ENCODE data around the gene C1orf141.
A peak's percentile ranks its signal among the peaks of the same experiment; 100 is the strongest.
"Not testable (repeated sequence)": the region's sequence is repeated elsewhere in the genome, so short reads cannot be mapped to it uniquely, and the experiment has no call there.

C1orf141 gene

GRCh38 chr1:67089685-67090208, 45.0 kb downstream of the C1orf141 start:
- no peak for DNase-seq (ENCODE audit: low read depth in 4 of 4, low spot score in 1 of 4)

GRCh38 chr1:67088440-67088839, 46.3 kb downstream of the C1orf141 start:
- DNase-seq (ENCODE audit: low read depth in 4 of 4, low spot score in 1 of 4): no peak

- DNase-seq (ENCODE audit: low read depth in 4 of 4, low spot score in 1 of 4): no peak
These were observed 49.4 kb downstream of the C1orf141 start for GRCh38 chr1:67085326-67085725.

DNA sequence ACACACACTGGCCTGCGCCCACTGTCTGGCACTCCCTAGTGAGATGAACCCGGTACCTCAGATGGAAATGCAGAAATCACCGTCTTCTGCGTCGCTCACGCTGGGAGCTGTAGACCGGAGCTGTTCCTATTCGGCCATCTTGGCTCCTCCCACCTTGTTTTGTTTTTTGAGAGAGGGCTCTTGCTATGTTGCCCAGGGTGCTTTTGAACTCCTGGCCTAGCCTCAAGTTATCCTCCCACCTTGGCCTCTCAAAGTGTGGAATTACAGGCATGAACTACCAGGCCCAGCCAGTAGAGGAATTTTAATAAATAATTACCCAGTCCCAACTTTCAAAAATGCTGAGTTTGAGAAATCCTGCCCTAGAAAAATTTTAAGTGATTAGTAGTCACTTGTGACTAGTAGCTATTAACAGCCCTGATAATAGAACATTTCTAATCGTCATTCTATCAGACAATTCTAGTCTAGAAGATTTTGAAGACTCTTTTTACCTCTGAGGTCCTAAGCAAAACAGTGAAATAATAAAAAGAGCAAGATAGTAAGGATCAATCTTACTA, 49.9 kb downstream of the C1orf141 start:
- no peak for DNase-seq (ENCODE audit: low read depth in 4 of 4, low spot score in 1 of 4)

- DNase-seq (ENCODE audit: low read depth in 4 of 4, low spot score in 1 of 4): no peak
These were observed 56.5 kb downstream of the C1orf141 start for GRCh38 chr1:67078291-67078690.

GRCh38 chr1:67077593-67077992, 57.2 kb downstream of the C1orf141 start:
- no peak for DNase-seq (ENCODE audit: low read depth in 4 of 4, low spot score in 1 of 4)

- DNase-seq (ENCODE audit: low read depth in 4 of 4, low spot score in 1 of 4): no peak
These were observed 62.0 kb downstream of the C1orf141 start for GRCh38 chr1:67072749-67073148.

- not testable (repeated sequence) for DNase-seq (ENCODE audit: low read depth in 4 of 4, low spot score in 1 of 4)
These were observed 67.1 kb downstream of the C1orf141 start for GRCh38 chr1:67067655-67068054.

GRCh38 chr1:67062412-67062811, 72.4 kb downstream of the C1orf141 start:
- no peak for DNase-seq (ENCODE audit: low read depth in 4 of 4, low spot score in 1 of 4)

DNA sequence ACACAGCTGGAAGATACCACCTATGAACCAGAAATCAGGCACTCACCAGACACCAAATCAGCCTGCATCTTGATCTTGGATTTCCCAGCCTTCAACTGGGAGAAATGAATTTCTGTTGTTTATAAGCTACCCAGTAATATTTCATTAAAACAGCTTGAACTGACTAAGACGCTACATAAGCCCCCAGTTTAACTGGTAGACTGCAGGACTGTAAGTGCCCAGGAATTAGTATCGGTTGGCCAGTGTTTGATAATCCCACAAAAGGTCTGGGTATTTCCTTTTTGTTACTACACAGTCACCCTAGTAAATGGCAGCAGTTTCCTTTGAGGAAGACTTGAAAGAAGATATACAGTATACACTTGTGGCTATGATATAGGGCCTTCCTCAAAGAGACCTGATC, 73.5 kb downstream of the C1orf141 start:
- no peak for DNase-seq (ENCODE audit: low read depth in 4 of 4, low spot score in 1 of 4)

- DNase-seq (ENCODE audit: low read depth in 4 of 4, low spot score in 1 of 4): no peak
These were observed 74.0 kb downstream of the C1orf141 start for GRCh38 chr1:67060811-67061218.

- no peak for DNase-seq (ENCODE audit: low read depth in 4 of 4, low spot score in 1 of 4)
These were observed 75.4 kb downstream of the C1orf141 start for GRCh38 chr1:67059346-67059745.

DNA sequence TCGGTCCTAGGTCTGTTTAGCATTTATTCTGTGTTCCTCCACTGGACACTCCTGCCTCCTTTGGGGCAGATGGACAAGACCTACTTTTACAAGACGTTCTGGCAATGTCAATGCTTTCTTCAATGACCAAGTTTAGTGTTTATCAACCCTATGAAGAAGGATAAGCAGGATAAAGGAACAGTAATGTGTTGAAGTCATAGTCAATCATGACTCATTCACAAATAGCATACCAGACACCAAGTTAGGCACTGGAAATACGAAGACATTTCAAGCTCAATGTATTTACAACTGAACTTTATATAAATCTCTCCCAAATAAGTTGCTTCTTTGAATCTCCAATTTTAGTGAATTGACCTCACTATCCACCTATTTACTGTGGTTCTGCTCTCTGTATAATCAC, 76.0 kb downstream of the C1orf141 start:
- DNase-seq (ENCODE audit: low read depth in 4 of 4, low spot score in 1 of 4): no peak

GRCh38 chr1:67058242-67058641, 76.5 kb downstream of the C1orf141 start:
- DNase-seq (ENCODE audit: low read depth in 4 of 4, low spot score in 1 of 4): no peak

DNA sequence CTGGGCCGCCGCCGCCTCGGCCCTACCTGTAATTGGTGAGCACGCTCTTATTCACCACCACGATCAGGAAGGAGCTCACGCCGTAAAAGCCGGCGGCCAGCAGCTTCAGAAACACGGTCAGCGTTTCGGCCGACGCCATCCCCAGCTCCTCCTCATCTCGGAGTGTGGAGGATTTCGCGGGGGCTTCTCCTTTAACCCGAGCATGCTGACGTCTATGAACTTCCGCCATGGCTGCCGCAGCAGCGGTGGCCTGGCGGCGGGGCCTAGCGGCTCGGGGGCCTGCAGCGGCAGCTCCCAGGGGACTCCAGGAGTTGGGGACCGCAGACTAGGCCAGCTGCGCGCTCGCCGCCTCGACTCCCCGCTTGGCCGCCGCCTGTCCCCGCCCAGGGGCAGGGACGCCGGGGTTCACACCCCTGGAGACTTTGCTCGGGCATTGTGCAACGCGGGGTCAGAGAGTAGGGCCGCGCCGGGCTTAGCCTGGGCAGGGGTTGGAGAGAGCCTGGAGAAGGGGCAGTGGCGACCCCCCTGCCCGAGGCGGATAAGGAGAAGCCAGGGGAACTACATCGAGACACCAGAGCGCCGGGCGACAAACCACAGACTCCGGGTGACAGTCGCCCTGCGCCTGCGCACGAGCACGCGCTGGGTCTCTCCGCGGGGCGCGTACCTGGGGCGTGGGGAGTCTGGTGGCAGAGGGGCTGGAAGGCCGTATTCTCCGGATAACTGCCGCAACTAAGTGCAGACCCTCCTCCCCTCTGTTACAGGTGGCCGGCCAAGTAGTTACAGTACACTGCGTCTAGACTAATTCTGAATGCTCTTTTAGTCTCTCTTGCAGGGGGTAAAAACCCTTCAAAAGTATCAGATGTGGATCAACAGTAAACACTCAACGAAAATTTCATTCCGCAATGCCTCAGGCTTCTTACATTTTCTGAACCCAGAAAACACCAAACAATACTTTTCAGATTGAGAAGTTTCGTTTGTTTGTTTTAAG, 80.7 kb downstream of the C1orf141 start, which contains the start of gene SLC35D1:
Gene SLC35D1 (minus strand): TSS at position 364 of the 988 bp plus-strand sequence. CDS start 135 bp downstream, at position 229.
- peak; percentile 43 to 80 (median 64) for DNase-seq (ENCODE audit: low read depth in 4 of 4, low spot score in 1 of 4)

GRCh38 chr1:67053535-67053784, 81.3 kb downstream of the C1orf141 start:
- DNase-seq (ENCODE audit: low read depth in 4 of 4, low spot score in 1 of 4): peak in 2 of 4 experiments; percentile 10 to 12

- peak in 1 of 4 experiments; percentile 3 for DNase-seq (ENCODE audit: low read depth in 4 of 4, low spot score in 1 of 4)
These were observed 81.8 kb downstream of the C1orf141 start for GRCh38 chr1:67052741-67053534.

- DNase-seq (ENCODE audit: low read depth in 4 of 4, low spot score in 1 of 4): no peak
These were observed 83.6 kb downstream of the C1orf141 start for GRCh38 chr1:67051196-67051595.

DNA sequence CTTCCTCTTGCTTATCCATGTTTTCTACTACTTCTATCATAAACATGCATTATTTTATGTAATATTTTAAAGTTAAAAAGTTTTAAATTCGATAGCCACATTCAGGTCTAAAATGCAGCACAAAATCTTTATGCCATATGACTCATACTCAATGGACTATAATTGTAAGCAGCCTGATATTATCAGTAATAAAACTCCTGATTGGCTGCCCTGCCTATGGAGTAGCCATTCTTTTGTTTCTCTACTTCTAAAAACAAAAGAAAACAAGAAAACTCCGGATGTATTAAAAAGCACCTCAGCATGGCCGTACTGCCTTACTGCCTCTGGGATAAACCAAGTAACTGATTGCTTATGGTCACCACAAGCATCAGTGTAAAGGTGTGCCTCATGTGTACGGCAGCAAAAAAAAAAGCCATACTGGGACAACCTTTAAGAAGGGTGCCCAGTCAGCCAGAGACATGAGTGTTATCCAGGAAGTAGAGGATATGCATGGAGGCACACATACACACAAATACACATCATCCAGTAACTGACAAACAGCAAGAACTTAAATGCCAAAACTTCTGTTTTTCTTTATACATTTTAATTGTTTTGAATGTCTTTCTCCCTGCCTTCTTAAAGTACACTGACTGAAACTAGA, 90.0 kb downstream of the C1orf141 start:
- DNase-seq (ENCODE audit: low read depth in 4 of 4, low spot score in 1 of 4): no peak

DNA sequence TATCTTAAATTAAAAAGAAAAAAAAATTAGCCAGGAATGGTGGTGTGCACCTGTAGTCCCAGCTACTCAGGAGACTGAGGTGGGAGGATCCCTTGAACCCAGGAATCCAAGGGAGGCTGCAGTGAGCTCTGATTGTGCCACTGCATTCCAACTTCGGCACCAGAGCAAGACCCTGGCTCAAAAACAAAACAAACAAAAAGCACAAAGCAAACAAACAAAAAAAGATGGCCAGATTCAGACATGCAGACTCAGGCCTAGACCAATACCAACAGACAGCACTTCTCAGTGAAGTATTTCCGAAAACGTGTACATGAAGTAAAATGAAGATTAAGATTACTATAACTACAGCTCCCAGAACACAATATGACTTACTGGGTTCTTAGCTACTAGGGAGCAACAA, 91.4 kb downstream of the C1orf141 start:
- no peak for DNase-seq (ENCODE audit: low read depth in 4 of 4, low spot score in 1 of 4)

Measured in stimulated activated CD4-positive, alpha-beta T cell treated with anti-CD3 and anti-CD28 coated beads, Interleukin-1b, Interleukin-23, amount 100 ng/mL, for 24 hours (primary cell).